HEK293 (cell line): ENCODE results near the gene FOXP1.

Experiments
- CTCF ChIP-seq: fragments of 450-650 bp; formaldehyde crosslinking; IDR thresholded peaks from 2 replicates; pipeline ENCODE4 v1.5.1; 2016; ENCODE audit warnings: missing biosample characterization, missing genetic modification characterization
- YY1 ChIP-seq: fragments of 450-650 bp; formaldehyde crosslinking; IDR thresholded peaks from 2 replicates; pipeline ENCODE4 v1.5.1; 2018; ENCODE audit warnings: missing biosample characterization, missing genetic modification characterization
- ZNF114 ChIP-seq: fragments of 450-650 bp; formaldehyde crosslinking; IDR thresholded peaks from 2 replicates; pipeline ENCODE4 v1.5.0; 2017; ENCODE audit warnings: missing biosample characterization, missing genetic modification characterization
- ZNF121 ChIP-seq: fragments of 450-650 bp; formaldehyde crosslinking; IDR thresholded peaks from 2 replicates; pipeline ENCODE4 v1.5.1; 2016; ENCODE audit warnings: missing biosample characterization, missing genetic modification characterization
- ZNF23 ChIP-seq: fragments of 450-650 bp; formaldehyde crosslinking; IDR thresholded peaks from 2 replicates; pipeline ENCODE4 v1.5.1; 2016; ENCODE audit warnings: missing biosample characterization, missing genetic modification characterization, borderline replicate concordance
- ZNF274 ChIP-seq, 2 experiments: fragments of 200-500 bp in 1 of 2; fragments of 450-650 bp in 1 of 2; sonication (Bioruptor generic) in 1 of 2; formaldehyde crosslinking in 1 of 2; IDR thresholded peaks; 2 replicates each; pipeline versions ENCODE4 v1.5.1 to v1.6.1; 2014 to 2016; ENCODE audit warnings: borderline replicate concordance in 1 of 2, inconsistent platforms in 1 of 2, low read length in 1 of 2, missing biosample characterization in 1 of 2, missing genetic modification characterization in 1 of 2
- ZNF324 ChIP-seq: fragments of 450-650 bp; formaldehyde crosslinking; IDR thresholded peaks from 2 replicates; pipeline ENCODE4 v1.5.1; 2016; ENCODE audit warnings: missing biosample characterization, missing genetic modification characterization
- ZNF416 ChIP-seq: fragments of 450-650 bp; formaldehyde crosslinking; IDR thresholded peaks from 2 replicates; pipeline ENCODE4 v1.5.1; 2016; ENCODE audit warnings: missing biosample characterization, missing genetic modification characterization
- ZNF530 ChIP-seq: fragments of 450-650 bp; formaldehyde crosslinking; IDR thresholded peaks from 2 replicates; pipeline ENCODE4 v1.5.1; 2016; ENCODE audit warnings: low read depth, missing biosample characterization, missing genetic modification characterization
- ZNF692 ChIP-seq: fragments of 450-650 bp; formaldehyde crosslinking; IDR thresholded peaks from 2 replicates; pipeline ENCODE4 v1.5.1; 2016; ENCODE audit warnings: missing biosample characterization, missing genetic modification characterization
- ZSCAN23 ChIP-seq: fragments of 450-650 bp; formaldehyde crosslinking; IDR thresholded peaks from 2 replicates; pipeline ENCODE4 v1.5.1; 2016; ENCODE audit warnings: missing biosample characterization, missing genetic modification characterization
- TF ChIP-seq, protein P1 (sequence below): fragments of 450-650 bp; formaldehyde crosslinking; IDR thresholded peaks from 2 replicates; pipeline ENCODE4 v1.5.1; 2016; ENCODE audit warnings: missing biosample characterization, missing genetic modification characterization, low read depth

DNA sequence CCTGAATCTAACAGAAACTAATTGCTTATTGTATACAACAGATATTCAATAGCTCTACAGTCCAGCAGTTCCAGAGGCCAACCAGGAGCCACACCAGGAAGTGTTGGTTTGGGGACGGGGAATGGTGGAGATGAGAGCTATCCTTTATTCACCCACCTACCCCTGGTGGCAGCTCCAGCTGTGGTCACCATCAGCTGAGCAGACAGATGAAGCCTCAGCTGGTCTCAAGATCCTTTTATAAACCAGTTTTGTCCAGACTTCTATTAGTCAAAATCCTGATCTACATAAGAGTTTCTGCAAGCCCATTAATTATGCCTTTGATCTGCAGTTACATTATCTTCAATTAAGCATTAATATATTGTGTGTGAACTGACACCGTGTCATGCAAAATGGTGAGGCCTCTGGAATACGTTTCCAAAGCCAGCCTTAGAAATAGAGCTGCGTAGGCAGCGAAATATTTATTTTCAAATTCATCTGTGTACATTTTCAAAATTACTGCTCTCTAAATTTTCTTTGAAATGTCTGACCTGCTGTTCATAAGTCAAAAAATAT lies 488.8 kb downstream of the FOXP1 start:
- TF ChIP-seq ZNF324 (tag by site-specific recombination) (no peak), CTCF (no peak), ZNF692 (tag by site-specific recombination) (no peak), YY1 (tag by site-specific recombination) (no peak), ZNF416 (tag by site-specific recombination) (no peak), ZNF274 (IDR thresholded peaks at IDR 0.05; ENCODE audit: low read length) (no peak), ZNF274 (tag by site-specific recombination; IDR thresholded peaks at IDR 0.05; ENCODE audit: borderline replicate concordance) (no peak), ZNF114 (no peak), ZNF23 (tag by site-specific recombination) (no peak), ZNF530 (tag by site-specific recombination) (no peak), ZNF121 (tag by site-specific recombination) (no peak), ZSCAN23 (tag by site-specific recombination) (no peak)
- TF ChIP-seq, protein P1, sequence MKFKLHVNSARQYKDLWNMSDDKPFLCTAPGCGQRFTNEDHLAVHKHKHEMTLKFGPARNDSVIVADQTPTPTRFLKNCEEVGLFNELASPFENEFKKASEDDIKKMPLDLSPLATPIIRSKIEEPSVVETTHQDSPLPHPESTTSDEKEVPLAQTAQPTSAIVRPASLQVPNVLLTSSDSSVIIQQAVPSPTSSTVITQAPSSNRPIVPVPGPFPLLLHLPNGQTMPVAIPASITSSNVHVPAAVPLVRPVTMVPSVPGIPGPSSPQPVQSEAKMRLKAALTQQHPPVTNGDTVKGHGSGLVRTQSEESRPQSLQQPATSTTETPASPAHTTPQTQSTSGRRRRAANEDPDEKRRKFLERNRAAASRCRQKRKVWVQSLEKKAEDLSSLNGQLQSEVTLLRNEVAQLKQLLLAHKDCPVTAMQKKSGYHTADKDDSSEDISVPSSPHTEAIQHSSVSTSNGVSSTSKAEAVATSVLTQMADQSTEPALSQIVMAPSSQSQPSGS = no peak
